ENCODE results near the gene TAS2R31.

GRCh38 chr12:11070999-11071398 is 39.8 kb upstream of the TAS2R31 start:
- no peak for TF ChIP-seq EP300 (IDR thresholded peaks at IDR 0.05; ENCODE audit: low read depth)
- TF ChIP-seq CTCF (IDR thresholded peaks at IDR 0.05) = no peak
- TF ChIP-seq POLR2A (IDR thresholded peaks at IDR 0.05) = no peak

Data from transverse colon (tissue), 3 donors.